Thyroid gland (tissue), 4 donors: Measurements from ENCODE around the gene HOMER2. TPM values are rescaled to one million over a fixed set of nuclear protein-coding genes. Genes with fewer than 3 reads are reported as not detected.

ENCODE experiments used
- DNase-seq, 2 donors: peaks; one replicate each; pipeline ENCODE4 v3.0.0-alpha.2; 2019
- H3K27ac ChIP-seq, 3 donors: fragments of 200-600 bp; sonication (generic); 1 replicate in 2 of 3; 2 replicates in 1 of 3; pipeline ENCODE4 v1.5.1; 2016 to 2019; ENCODE audit warnings: mild to moderate bottlenecking in 1 of 3, moderate library complexity in 1 of 3
- H3K27me3 ChIP-seq: fragments of 200-600 bp; sonication (generic); one replicate; pipeline ENCODE4 v1.5.1; 2019
- H3K36me3 ChIP-seq, 2 donors: fragments of 200-600 bp; sonication (generic); one replicate each; pipeline ENCODE4 v1.5.1; 2016 to 2019
- H3K4me1 ChIP-seq, 2 donors: fragments of 200-600 bp; sonication (generic); one replicate each; pipeline ENCODE4 v1.5.1; 2017 to 2019
- H3K4me3 ChIP-seq, 3 donors: fragments of 200-600 bp; sonication (generic); replicated peaks in 1 of 3; 1 replicate in 2 of 3; 2 replicates in 1 of 3; pipeline ENCODE4 v1.5.1; 2016; ENCODE audit warnings: mild to moderate bottlenecking in 1 of 3
- H3K9me3 ChIP-seq: fragments of 200-600 bp; sonication (generic); one replicate; pipeline ENCODE4 v1.5.1; 2017
- CTCF ChIP-seq, 6 experiments: fragments of 200-600 bp in 3 of 6; fragments of 450-650 bp in 3 of 6; sonication (generic) in 3 of 6; IDR thresholded peaks; one replicate each; pipeline ENCODE4 v1.5.1; 2016 to 2019; ENCODE audit warnings: antibody characterized with exemption in 6 of 6, mild to moderate bottlenecking in 2 of 6, inconsistent platforms in 1 of 6, moderate library complexity in 1 of 6
- POLR2A ChIP-seq, 2 donors: fragments of 450-650 bp; IDR thresholded peaks; one replicate each; pipeline ENCODE4 v1.6.1; 2017; ENCODE audit warnings: antibody characterized with exemption in 2 of 2, mild to moderate bottlenecking in 2 of 2, moderate library complexity in 1 of 2
- WGBS, 2 donors: methylation state at CpG; one replicate each; pipeline ENCODE4 v1.1.5; 2017; 5-methylcytosine and 5-hydroxymethylcytosine counted together
- intact Hi-C: fragments of 100-400 bp; cut with DNase I; formaldehyde crosslinking; loops from one replicate; pipeline ENCODE4 v1.15.1; 2023
- total RNA-seq, 4 donors: library from RNA; depleted of rRNA; stranded (reverse); fragments of >200 nt; gene quantifications; one replicate each; pipeline ENCODE4 v1.2.3, GENCODE V29; 2016

Gene HOMER2
- total RNA-seq, 4 donors from 2014 or later: 89.1 to 211 (median 122) TPM

GRCh38 chr15:82969353-82969752, 16.8 kb upstream of the HOMER2 start:
- no peak for DNase-seq
- Histone ChIP-seq H3K9me3 (no peaks in the 10 kb centered on the region), H3K4me3 (no peak overlapping the region), H3K36me3 (no peaks in the 10 kb centered on the region), H3K27ac (no peak overlapping the region), H3K4me1 (no peaks in the 10 kb centered on the region), H3K27me3 (no peaks in the 10 kb centered on the region)
- TF ChIP-seq CTCF (IDR thresholded peaks at IDR 0.05): no peak
- TF ChIP-seq POLR2A (IDR thresholded peaks at IDR 0.05): no peak
- intact Hi-C loops: no loop called here
- WGBS, 2 donors: 82 to 85% methylated on average over 7 of the region's 7 CpGs

- no peak overlapping the region for H3K4me3 ChIP-seq
- WGBS, 2 donors: 88 to 89% methylated on average over 4 of the region's 4 CpGs
- no peaks in the 10 kb centered on the region for H3K36me3 ChIP-seq
- no peak overlapping the region for H3K27ac ChIP-seq
- H3K4me1 ChIP-seq: no peaks in the 10 kb centered on the region
- intact Hi-C loops: no loop called here
- no peaks in the 10 kb centered on the region for H3K27me3 ChIP-seq
- no peak for TF ChIP-seq CTCF (IDR thresholded peaks at IDR 0.05)
- TF ChIP-seq POLR2A (IDR thresholded peaks at IDR 0.05): no peak
- no peak for DNase-seq
- H3K9me3 ChIP-seq: no peaks in the 10 kb centered on the region
Measured at GRCh38 chr15:82968066-82968465, 15.5 kb upstream of the HOMER2 start.

DNA sequence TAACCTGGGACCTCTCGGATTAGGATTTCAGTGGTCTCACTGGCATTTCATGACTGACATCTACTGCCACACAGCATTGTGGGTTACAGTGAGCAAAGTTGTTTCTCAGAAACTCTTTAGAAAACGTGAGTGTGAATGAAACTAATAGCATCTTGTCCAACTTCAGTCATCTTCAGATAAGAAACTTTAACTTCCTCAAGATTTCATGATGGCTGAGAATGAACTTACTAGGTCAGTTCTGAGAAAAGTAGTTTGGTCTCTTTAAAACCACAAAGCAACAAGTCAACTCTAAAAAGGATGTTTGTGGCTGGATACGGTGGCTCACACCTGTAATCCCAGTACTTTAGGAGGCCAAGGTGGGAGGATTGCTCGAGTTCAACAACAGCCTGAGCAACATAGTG, 14.2 kb upstream of the HOMER2 start:
- Histone ChIP-seq H3K36me3 (no peaks in the 10 kb centered on the region), H3K27ac (no peak overlapping the region), H3K4me3 (no peak overlapping the region), H3K4me1 (no peaks in the 10 kb centered on the region), H3K27me3 (no peaks in the 10 kb centered on the region), H3K9me3 (no peaks in the 10 kb centered on the region)
- WGBS, 2 donors: 85 to 89% methylated on average over 4 of the region's 4 CpGs
- intact Hi-C loops: no loop called here
- TF ChIP-seq CTCF (IDR thresholded peaks at IDR 0.05) (no peak), POLR2A (IDR thresholded peaks at IDR 0.05) (no peak)
- DNase-seq: no peak

DNA sequence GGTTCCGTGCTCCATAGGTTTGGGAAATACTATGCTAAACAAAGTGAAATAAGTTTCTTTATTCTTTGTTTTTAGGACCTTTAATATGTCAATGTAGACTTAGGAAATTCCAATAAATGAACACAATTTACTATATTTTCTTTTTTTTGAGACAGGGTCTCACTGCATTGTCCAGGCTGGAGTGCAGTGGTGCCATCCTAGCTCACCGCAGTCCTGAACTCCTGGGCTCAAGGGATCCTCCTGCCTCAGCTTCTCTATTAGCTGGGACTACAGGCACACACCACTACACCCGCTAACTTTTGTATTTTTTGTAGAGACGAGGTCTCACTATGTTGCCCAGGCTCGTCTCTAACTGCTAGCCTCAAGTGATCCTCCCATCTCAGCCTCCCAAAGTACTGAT, 12.4 kb upstream of the HOMER2 start:
- H3K36me3 ChIP-seq: no peaks in the 10 kb centered on the region
- H3K27ac ChIP-seq: no peak overlapping the region
- WGBS, 2 donors: 95 to 97% methylated on average over 5 of the region's 5 CpGs
- no peak overlapping the region for H3K4me3 ChIP-seq
- H3K27me3 ChIP-seq: no peaks in the 10 kb centered on the region
- no peaks in the 10 kb centered on the region for H3K4me1 ChIP-seq
- no peak for DNase-seq
- TF ChIP-seq CTCF (IDR thresholded peaks at IDR 0.05) (no peak), POLR2A (IDR thresholded peaks at IDR 0.05) (no peak)
- no peaks in the 10 kb centered on the region for H3K9me3 ChIP-seq
- intact Hi-C loops: no loop called here

GRCh38 chr15:82963471-82964341, 11.2 kb upstream of the HOMER2 start:
- Histone ChIP-seq H3K9me3 (no peaks in the 10 kb centered on the region), H3K36me3 (no peaks in the 10 kb centered on the region), H3K4me3 (no peak overlapping the region), H3K27me3 (no peaks in the 10 kb centered on the region), H3K4me1 (no peaks in the 10 kb centered on the region), H3K27ac (no peak overlapping the region)
- no peak for TF ChIP-seq POLR2A (IDR thresholded peaks at IDR 0.05)
- TF ChIP-seq CTCF (IDR thresholded peaks at IDR 0.05): no peak
- DNase-seq: no peak
- intact Hi-C loops: no loop called here
- WGBS, 2 donors: 85 to 86% methylated on average over 7 of the region's 7 CpGs
